Retina (tissue), 1 donor: ENCODE results near the gene TEX12.
"Not testable (repeated sequence)": the region's sequence is repeated elsewhere in the genome, so short reads cannot be mapped to it uniquely, and the experiment has no call there.

ENCODE experiments used
- DNase-seq: peaks from one replicate; pipeline ENCODE4 v3.0.0-alpha.2; 2016

TEX12 gene, protein sequence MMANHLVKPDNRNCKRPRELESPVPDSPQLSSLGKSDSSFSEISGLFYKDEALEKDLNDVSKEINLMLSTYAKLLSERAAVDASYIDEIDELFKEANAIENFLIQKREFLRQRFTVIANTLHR

DNA sequence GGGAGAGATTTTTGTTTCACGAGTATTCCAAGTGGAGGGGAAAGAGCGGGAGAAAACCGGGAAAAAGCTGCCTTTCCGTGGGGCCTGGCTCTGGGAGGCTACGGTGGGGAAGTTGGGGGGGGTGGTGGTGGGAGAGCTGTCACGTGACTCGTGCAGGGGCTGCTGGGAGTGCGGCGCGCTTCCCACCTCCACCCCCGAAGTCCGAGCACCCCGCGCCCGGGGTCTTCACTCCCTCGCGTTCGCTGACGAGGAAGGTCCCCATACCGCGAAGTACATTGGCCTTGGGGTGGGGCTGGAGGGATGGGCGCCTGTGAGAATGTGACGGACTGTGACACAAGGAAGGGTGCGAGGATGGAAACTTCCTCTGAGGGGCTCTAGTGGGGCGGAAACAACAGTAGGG lies at the start of gene TEX12:
Gene TEX12, plus strand, starts transcription at position 228 of the 400 bp plus-strand sequence. CDS start 1,897 bp downstream, outside the sequence.
- DNase-seq, result no peak

DNA sequence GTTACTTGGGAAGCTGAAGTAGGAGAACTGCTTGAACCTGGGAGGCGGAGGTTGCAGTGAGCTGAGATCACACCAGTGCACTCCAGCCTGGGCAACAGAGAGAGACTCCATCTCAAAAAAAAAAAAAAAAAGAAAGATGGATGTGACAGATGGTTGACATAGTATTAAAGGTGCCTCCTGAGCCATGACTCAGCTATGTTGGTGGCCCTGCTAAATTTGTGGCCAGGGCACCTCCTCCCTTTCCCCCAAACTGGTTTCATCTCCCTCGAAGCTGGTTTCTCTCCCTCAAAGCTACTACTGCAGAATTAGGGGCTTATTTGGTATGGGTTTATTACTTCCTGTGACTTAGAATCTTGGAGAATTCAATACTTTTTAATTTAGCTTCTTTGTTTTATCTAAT lies 49.0 kb upstream of the TEX12 start:
- no peak for DNase-seq

DNA sequence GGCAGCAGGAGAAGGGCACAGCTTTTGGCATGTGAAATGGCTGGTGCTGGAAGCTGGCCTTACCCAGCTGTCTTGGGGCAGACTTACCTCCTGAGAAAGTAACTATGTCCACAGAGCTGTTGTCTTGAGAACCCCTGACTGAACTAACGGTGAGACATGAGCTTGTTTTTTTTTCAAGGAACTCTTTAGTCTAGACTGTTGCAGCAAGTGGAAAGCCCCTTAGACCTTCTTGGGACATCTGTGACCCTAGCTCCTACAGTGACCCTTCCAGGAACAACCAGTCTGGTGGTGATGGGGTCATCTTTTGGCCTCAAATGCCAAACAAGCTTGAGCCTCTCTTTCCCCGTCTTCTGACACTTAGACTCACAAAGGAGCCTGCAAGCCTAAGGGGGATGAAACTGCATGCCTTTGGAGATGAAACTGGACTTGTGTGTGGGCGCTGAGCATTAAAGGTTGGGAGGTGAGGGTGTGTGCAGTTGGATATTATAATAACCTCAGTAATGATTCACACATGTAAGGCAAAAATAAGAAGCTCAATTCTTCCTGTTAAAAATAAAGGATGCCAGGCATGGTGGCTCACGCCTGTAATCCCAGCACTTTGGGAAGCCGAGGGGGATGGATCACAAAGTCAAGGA lies 45.1 kb upstream of the TEX12 start:
- no peak for DNase-seq

DNA sequence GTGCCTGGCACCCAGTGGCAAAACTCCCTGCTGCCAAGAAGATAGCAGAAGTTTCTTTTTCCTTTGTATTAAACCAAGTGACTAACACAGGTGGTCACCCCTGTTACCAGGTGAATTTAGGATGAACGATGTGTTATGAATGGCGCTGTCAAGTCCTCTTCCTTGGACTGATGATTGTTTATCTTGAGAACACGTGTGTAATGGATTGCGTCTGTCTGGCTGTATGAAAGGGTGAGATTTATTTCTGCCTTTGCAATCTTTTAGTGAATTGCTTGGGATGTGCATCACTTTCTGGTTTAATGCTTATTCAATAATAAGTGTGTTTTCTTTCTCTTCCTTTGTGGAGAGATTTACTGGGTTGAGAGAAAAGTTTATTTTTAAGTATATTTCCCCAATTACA lies 44.0 kb upstream of the TEX12 start:
- no peak for DNase-seq

DNA sequence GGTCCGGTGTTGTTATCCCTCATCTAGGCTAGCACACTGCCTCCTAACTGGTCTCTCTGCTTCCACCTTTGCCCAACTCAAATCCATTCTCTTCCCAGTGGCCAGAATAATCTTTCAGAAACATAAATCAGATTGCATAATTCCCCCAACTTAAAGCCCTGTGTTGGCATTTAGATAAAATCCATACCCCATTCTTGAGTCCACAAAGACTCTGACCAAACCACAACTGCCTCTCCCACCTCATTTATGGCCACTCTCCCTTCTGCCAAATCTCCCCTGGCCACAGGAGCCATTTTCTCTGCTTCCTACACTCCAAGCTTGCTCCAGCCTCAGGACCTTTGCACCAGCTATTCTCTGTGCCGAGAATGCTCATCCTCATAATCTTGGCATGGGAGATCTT lies 40.1 kb upstream of the TEX12 start:
- no peak for DNase-seq

DNA sequence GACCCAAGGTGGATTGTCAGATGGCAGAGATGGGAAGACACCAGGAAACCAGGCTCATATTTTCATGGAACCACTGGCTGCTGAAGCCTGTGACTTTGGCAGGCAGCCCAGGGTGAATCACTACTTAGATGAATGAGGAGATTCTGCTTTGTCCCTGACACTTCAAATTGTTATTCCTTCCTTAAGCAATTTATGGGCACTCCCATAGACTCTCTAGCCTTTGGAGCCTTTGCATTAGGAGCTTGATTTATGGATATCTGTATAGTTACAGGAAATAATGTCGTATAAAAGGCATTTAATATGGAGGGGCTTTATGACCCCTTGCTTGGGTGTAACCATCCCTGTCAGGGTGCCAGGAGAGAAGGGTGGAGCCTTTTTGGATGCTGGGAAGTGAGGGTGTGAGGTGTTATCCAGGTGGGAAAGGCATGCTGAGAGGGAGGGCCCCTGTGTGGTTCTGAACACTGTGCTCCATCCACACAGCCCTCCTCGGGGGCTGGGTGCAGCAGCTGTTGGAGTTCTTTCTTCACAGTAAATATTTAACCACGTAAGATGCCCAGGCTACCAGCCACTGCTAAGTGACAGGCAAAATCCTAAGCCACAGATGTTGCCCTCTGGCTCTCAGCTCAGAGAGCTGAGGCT lies 38.6 kb upstream of the TEX12 start:
- no peak for DNase-seq

DNA sequence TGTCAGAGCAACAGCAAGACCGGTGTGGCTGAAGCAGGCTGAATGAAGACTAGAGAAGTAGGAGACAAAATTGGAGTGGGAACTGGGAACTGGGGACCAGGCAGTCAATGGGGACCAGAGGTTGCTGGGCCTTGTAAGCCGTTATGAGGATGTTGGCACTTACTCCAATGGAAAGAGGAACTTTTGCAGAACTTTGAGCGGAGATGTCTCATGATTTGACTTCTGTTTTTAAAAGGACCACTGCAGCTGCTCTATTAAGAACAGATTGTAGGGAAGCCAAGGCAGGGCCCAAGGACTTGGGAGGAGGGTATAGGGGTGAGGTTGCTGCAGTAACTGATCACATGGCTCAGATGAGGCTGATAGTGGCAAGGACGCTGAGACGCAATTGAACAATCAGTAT lies 37.5 kb upstream of the TEX12 start:
- no peak for DNase-seq

DNA sequence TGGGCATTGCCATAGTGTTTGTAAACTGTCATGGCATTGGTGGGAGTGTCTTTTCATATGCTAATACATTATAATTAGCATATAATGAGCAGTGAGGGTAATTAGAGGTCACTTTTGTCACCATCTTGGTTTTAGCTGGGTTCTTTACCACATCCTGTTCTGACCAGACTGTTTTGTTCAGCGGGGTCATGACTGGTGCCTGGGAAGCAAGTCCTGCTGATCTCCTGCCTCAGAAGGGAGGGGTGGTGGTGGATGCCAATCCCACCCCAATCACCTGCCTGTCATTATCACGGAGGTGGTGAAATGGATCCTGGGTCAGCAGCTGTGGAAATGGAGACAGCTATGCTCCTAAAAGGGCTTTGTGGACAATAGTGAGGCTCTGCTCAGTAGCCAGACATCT lies 34.4 kb upstream of the TEX12 start:
- DNase-seq, result no peak

DNA sequence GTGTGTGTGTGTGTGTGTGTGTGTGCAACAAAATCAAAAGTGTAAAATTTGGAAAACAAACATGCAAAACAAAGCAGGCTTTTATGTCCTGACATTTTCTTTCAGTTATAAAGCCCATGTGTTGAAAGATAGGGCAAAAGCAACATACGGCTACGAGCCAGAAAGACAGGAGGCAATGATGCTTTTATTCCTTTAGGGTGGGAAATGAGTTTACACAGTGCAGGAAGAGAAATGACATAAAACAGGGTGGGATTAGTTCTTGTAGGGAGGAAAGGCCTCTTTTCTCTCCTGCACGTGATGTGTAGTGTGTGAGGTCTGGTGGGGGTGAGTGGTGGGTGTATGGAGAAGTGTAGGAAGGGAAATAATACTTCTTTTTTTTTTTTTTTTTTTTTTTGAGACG lies 32.7 kb upstream of the TEX12 start:
- no peak for DNase-seq

DNA sequence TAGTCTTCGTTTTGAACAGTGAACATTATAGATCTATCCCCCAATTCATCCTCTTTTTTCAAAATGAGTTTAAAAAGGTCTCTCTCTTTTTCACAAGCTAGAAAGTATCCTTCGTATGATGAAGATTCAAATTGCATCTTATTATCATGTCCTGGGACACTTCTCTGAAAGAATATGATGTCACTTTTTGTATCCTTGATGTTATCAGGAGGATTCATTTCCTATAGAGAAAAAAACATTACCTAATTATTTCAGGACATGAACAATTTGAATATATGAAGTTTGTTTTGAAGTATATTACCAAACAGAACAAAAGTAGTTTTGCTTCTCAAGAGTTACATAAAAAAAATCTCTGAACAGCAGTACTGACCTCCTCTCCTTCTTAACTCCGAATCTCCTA lies 23.6 kb upstream of the TEX12 start:
- DNase-seq, result no peak

DNA sequence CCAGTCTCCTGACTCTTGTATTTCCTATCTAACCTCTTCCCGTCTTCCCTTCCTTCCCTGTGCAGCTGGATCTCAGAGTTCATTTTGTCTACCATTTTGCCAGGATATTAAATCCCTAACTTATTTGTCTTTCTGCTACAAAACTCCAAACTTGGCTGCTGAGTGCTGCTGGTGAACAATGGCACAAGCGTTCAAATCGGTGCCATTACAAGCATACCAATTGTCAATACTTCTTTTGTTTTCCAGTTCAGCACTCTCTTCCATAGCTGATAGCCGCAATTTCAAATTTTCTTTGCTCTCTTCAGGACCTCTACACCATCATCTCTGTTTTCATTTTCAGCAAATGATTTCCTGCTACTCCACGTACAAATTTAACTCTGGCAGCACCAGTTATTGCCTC lies 16.7 kb upstream of the TEX12 start:
- DNase-seq, result no peak

DNA sequence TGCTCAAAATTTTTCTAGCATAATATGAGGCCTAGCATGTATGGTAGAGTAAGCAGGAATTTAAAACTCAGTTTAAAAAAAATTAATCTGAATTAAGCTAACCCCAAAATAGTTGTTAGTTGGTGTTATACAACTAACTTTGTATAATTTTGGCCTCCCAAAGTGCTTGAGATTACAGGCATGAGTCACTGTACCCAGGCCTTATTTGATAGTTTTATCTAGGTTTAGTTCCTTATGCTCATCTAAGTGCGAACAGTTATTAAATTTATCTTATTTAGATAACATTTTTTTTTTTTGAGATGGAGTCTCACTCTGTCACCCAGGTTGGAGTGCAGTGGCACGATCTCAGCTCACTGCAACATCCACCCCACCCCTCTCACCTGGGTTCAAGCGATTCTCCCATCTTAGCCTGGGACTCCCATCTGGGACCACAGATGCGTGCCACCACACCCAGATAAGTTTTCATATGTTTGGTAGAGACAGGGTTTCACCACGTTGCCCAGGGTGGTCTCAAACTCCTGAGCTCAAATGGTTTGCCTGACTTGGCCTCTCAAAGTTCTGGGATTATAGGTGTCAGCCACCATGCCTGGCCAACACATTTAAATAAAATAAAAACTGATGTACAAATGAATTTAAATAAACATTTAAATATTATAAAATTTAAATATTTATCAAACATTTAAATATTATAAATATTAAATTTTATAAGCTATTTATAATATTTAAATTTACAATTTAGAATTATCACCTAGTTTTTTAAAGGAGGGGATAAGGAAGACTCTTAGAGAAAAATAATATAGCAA lies 10.8 kb upstream of the TEX12 start:
- DNase-seq, result no peak

DNA sequence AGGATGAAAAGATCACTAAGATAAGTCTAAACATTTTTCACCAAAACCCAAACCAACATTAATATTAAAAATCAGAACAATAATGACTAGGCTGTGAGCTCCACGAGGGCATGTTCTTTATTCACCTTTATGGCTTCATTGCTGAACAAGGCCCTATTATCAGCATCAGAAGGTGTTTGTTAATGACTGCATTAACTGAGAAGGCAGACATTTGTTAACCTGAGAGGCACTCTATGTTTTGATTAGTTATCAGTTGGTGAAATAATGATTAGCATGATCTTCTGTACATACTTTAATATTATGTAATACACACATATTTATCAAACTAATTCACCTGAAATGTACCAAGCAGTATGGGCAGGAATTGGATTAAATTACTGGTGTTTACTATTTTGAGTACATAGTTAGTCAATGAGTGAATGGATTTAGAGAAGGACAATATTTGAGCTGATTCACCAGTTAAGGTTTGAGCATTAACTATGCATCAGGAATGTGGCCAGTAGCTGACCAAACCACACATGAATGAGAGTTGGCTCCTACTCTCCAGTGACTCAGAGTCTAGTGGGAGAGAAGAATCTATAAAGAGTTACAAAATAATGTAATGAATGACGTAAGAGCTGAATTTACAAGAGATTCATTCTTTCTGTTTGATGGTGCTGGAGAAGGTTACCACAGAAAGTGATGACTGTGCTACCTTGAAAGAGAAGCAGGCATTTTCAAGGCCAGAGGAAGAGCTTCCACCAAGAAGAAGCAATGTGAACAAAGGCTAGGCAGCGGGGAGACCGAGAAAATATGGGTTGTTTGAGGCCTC lies 10.0 kb upstream of the TEX12 start:
- no peak for DNase-seq

DNA sequence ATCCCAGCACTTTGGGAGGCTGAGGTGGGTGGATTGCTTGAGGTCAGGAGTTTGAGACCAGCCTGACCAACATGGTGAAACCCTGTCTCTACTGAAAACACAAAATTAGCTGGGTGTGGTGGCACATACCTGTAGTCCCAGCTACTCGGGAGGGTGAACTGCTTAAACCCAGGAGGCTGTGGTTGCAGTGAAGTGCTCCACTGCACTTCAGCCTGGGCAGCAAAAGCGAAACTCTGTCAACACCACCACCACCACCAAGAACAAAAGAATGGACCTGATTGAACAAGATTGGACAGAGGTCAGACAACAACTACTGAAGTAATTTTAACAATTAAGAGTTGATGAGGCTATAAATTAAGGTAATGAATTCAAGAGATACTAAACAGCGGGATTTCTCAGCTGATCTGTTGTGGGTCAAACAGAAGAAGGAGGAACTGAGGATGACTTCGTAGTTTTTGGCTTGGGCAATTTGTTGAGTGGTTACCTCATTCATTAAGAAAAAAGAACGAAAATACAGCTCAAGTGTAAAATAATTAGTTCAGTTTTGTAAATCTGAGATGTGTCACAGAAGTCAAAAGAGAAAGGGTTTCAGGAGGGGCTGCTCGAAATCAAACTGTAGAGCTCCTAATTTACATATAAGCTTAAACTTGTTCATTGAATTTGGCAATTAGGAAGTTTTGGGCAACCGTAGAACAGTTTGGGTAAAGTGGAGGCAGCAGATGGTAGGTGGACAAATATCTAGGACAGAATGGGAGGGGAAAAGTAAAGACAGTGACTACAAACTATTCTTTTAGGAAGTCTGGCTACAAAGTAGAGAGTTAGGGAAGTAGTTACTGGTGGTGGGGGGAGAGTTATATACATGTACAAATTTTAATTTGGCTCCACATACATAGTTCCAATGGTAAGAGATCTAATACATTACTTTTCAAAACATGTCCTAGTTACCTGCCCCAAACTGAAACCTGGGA lies 7.8 kb upstream of the TEX12 start:
- no peak for DNase-seq

DNA sequence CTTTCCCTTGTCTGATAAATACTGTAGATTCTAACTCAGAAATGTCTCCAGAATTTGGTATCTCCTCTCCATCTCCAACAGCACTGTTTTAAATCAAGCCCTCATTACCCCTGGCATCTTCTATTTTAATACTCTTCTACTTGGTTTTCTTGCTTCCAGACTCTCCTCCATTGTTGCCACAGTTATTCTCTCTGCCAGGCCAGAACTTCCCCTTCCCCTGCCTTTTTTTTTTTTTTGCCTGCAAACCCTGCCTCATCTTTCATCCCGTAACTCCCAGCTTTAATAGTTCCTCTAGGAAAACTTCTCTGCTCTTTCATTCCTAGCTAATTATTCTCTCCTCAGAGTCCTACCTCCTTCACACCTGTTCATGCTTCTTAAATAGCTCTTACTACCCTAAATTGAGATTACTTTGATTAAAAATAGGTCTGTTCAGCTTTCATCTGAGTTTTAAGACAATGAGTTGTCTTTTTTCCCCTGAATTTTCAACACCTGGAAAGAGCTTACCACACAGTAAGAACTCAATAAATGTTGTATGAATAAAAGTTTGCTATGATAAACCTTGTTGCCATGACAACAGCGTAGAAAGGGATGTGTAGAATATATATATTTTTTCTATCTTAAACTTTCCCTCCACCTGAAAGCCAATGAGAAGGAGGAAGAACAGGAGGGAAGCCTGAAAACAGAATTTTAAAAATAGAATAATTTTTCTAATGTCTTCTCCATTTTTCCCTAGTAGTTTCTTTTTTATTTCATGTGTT lies 6.9 kb upstream of the TEX12 start:
- no peak for DNase-seq

DNA sequence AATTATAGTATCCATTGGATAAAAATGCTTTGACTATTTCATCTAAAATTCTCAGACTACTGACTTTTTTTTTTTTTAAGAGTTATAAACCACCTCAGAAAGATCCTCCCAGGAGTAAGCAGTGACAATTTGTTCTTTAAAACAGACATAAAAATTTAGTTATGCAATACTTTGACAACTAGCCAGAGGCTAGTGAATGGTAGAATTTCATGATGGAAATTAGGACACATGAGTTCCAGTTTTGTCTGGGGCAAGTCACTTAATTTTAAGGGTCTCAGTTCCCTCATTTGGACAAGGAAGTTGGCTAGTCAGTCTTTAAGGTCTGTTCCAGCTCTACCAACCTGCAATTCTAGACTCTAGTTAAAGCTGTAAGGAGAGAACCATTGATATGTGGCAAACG lies 6.2 kb upstream of the TEX12 start:
- DNase-seq, result no peak

DNA sequence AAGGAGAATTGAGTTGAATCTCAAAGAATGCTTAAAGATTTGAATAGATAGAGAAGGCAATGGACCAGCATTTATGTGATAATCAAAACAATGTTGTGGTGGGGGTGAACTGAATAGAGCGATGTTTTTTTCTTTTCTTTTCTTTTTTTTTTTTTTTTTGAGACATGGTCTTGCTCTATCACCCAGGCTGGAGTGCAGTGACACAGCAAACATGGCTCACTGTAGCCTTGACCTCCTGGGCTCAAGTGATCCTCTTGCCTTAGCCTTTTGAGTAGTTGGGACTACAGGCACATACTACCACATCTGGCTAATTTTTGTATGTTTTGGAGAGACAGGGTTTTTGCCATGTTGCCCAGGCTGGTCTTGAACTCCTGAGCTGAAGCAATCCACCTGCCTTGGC lies 5.0 kb upstream of the TEX12 start:
- DNase-seq, result not testable (repeated sequence)

DNA sequence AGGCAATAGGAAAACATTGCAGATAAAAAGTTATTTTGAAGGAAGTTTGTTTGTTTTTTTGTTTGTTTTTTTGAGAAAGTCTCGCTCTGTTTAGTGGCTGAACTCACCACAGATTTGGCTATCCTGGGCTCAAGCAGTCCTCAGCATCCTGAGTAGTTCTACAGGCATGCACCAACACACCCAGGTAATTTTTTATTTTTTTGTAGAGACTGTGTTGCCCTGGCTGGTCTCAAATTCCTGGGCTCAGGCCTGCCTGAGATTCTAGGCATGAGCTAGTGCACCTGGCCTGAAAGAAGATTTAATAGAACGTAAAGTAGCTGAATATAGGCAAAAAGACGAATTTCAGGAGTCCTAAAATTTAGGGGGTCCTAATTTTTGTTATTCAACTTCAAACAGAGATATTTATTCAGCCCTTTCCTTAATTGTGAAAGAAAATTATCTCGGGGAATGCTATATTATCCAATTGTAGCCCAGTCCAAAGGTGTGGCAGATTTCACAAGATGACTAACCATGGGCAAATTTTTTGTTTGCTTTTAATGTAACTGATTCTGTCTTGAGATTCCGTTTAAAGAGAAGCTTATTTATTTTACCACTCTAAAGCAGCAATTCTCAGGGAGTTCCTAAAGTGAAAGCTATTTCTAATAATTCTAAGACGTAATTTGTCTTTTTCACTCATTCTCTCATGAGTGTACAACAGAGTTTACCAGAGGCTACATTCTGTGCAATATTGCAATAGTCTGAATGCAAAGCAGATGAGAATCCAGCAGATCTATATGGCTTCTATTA lies 4.2 kb upstream of the TEX12 start:
- DNase-seq, result no peak

DNA sequence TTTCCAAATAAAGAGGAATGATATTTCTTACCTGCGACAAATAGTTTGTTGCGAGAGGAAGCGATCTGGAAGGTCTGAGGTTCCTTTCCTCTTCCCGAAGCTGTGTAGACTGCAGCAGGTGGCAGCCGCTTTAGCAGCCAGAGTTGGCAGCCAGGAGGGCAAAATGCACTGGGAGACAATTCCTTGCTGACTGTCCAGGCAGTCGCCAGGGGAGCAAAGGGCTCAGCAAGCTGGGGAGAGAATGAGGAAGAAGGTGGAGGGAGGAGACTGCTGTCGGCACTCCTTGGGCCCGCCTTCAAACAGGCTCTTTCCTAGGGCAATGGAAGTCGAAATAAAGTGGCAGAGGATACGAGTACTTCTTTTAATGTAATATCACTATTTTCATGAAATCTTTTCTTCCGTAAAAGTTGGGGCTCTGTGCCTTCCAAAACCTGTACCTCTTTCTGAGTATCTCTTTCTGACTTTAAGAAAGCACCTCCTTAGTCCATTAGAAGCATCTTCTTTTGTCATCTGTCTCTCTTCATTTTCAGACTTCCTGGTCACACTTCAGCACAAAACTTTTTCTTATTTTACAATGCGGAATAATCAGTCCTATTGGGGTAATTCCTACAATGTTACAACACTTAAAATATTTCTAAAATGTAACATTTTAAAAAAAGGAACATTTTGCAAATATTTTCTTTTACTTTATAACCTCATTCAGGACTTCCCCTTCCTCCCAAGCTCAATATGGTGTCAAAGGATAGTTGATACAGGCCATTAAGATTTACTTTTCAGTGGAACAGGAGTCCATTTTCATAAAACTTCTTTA lies 3.1 kb upstream of the TEX12 start, which contains the start of gene IL18:
Gene IL18, minus strand, starts transcription at position 220 of the 811 bp plus-strand sequence. CDS start 9,041 bp downstream, outside the sequence.
- no peak for DNase-seq
